NOMO-1 (cell line): ENCODE data around the gene PCDHGA3.
"Not testable (repeated sequence)": the region's sequence is repeated elsewhere in the genome, so short reads cannot be mapped to it uniquely, and the experiment has no call there.

ENCODE experiments used
- DNase-seq, 2 experiments: peaks; one replicate each; lab custom pipeline; 2025; ENCODE audit not compliant: unreplicated experiment in 2 of 2; lab: John Stamatoyannopoulos, UW

The PCDHGA3 gene

DNA sequence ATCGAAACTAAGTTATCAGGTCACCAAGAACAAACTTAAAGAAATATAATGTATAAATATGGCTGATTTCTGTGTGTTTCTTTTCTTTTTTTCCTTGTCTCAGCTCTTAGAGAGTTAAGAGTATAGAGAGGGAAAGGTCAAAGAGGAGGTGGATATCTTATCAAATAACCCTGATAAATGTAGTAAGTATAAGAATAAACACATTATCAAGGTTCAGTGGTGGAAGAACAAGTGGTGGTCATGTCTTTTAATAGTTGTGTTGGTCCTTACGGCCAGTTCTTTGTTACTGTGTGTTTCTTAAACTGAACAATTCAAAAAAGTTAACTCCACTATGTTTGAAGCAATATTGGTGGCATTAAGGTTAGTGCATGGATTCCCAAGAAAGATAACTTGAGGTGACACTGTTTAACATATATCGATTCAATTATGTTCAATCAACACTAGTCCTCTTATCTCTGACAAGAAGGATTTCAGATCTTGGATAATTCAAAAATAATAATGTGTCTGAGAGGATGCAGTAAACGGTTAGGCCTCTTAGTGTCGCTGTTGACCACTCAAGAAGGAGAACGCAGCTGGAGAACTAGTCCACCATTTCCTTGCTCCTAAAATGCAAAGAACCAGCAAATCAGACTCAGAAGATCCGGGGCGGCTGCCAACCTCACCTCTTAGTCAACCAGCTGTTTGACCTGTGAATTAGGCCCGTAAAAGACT is at the start of gene PCDHGA3:
Gene PCDHGA3, plus strand, starts transcription at position 588 of the 711 bp plus-strand sequence. CDS start 205 bp downstream, outside the sequence.
- DNase-seq = no peak

DNA sequence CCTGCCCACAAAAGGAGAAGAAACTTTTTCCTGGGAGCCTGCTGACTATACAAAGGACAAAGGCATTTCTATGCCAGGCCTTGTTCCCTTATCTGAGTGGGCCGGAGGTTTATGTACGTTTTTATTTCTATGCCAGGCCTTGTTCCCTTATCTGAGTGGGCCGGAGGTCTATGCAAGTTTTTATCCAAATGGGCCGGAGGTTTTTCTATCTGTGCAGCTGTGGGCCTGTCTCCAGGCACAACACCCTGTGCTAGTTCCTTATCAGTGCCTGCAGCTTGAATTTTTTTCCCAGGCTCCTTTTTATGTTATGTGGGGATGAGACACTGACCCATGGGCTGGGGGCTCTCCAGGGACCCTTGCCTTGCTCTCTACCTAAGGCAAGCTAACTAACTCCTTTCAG is 45.3 kb upstream of the PCDHGA3 start:
- no peak for DNase-seq

DNA sequence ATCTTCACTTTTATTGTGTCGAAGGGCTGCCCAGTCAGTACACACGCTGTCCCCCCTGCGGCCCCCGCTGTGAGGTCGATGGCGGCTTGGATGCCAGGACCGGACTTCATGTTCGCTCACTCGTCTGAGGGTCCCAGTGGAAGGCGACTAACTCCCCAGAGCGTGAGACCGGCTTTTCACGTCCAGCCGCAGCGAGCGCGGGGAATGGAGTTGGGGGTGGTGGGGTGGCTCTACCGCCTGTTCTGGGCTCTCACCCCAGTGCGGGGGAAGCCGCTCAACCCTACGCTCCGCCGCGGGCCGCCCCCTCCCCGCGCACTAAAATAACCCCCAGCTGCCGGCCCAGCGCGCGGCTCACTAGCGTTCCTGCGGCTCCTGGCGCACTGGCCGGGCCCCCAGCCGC is 39.9 kb upstream of the PCDHGA3 start, which contains the start of gene SLC25A2:
Gene SLC25A2, minus strand, starts transcription at position 294 of the 400 bp plus-strand sequence. Its CDS starts 184 bp downstream, at position 110.
- no peak for DNase-seq

DNA sequence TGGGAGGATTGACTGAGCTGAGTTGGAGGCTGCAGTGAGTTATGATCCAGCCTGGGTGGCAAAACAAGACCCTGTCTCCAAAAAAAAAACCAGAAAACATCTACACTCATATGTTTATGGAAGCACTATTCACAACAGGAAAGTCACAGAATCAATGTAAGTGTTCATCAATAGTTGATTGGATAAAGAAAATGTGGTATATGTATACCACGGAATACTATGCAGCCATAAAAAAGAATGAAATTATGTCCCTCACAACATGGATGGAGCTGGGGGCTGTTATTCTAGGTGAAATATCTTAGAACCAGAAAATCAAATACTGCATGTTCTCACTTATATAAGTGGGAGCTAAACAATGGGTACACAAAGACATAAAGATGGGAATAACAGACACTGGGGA is 37.0 kb upstream of the PCDHGA3 start:
- DNase-seq = no peak

DNA sequence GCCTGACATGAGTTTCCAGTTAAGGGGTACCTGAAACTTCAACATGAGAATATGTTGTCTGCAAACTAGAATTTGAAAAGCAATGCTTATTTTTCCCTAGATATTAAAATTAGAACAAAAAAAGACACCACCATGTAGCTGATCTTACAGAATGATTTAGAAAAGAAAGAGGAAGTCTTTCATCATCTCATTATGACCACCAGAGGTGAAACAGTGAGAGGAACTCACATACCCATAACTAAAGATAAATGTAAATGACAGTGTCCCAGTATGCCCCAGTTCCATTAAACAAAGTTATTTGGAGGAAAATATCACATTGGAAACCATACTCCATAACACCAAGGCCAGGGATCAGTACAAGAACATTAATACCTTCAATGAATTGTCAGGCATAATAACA is 29.9 kb upstream of the PCDHGA3 start:
- no peak for DNase-seq

DNA sequence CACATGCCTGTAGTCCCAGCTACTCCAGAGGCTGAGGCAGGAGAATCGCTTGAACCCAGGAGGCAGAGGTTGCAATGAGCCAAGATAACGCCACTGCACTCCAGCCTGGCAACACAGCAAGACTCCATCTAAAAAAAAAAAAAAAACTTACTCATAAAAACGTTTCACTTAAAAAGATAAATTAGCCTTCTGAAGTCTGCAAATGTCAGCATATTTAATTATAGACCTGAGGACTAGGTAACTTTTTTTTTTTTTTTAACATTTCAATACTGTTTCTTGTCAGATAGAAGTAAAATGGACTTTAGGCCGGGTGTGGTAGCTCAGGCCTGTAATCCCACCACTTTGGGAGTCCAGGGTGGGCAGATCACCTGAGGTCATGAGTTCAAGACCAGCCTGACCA is 26.7 kb upstream of the PCDHGA3 start:
- not testable (repeated sequence) for DNase-seq

DNA sequence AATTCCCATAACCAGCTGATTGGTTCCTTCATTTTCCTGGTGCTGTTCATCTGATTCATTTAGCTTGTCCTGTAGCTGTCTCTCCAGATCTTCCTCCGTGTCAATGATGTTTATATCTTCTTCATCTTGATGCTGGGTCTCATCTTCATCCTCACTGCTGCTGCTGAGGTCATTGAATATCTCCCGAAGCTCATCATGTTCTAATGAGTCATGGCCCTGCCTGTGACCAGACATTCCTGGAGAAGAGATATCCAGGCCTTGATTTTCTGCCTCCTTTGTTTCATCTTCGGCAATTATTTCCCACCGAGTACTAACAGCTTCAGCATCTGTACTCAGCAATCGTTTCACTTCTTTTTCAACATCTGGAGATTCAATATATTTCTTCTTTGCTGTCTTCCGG is 24.4 kb upstream of the PCDHGA3 start:
- DNase-seq = no peak

DNA sequence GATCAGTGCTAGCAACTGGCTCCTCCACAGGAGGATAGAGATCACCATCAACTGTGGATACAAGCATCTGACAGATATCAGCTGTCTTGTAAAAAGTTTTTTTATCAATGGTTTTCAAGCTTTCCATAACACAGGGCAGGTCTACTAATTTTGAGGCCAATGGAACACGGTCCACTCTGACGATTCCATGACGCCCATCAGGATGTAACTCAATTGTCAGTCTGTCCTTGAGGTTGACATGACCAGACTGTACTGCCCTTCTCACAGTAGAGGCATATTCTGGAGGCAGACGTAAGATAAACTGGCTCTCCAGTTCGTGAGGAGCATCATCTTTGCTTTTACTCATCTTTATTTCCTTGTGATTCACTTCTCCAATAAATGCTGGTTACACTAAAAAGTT is 23.9 kb upstream of the PCDHGA3 start:
- no peak for DNase-seq

DNA sequence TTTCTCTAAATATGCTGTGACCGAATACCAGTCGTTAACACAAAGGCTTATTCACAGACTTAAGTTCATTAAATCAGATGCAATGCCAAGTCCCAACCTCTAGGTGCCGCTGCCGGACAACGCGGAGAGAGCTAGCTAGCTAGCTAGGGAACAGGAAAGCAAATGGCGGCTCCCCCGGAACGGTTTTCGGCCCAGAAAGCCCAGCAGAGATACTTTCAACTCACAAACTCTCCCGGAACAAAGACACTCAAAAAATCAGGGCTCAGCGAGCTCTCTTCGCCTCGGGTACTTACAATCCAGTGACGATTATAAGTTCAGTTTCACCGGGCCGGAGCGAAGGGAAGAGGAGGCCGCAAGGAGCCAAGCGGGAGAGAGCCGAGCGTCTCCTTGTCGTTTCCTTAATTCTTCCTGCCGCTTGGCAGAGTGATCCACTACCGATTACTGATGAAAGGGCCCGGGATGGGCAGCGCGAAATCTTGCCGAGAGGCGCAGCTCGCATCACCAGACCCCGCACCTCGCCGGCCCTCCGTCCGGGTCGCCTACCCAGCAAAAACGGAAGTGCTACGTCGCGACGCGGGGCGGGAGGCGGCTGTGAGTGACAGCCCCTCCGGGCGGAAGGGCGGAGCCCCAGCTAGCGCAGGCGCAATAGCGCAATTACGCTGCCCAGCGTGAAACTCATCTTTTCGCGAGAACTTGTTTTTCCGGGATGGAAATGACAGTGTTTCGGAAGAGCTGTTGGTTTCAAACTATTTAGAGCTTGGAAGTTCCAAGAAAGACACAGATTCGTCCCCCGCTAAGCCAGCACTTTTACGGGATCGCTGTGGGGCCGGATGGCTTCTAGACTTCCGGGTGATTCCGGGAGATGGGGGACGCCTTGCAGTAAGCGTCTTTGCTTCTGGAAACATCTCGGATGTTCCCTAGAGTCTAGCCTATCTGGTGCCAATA is 23.1 kb upstream of the PCDHGA3 start, which contains the start of gene TAF7:
Gene TAF7, minus strand, starts transcription at position 560 of the 945 bp plus-strand sequence. CDS start 740 bp downstream, outside the sequence.
- peak; percentile 86 to 90 for DNase-seq

DNA sequence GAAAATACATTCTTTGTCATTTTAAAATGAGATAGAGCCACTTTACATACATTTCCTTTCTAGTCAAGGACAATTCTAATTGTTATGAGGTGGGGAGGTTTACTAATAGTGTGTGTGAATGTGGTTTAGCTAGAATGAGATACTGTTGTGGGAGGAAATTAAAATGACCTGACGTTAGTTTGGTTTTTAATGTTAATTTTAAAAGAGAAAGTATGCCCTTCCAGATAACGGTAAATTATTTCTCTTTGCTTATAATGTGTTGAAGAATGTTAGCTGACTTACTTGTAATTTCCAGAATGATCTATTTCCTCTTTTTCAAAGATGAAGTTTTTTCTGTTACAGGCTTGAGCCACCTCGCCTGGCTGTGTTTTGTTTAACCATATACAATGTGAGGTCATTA is 21.4 kb upstream of the PCDHGA3 start:
- no peak for DNase-seq

DNA sequence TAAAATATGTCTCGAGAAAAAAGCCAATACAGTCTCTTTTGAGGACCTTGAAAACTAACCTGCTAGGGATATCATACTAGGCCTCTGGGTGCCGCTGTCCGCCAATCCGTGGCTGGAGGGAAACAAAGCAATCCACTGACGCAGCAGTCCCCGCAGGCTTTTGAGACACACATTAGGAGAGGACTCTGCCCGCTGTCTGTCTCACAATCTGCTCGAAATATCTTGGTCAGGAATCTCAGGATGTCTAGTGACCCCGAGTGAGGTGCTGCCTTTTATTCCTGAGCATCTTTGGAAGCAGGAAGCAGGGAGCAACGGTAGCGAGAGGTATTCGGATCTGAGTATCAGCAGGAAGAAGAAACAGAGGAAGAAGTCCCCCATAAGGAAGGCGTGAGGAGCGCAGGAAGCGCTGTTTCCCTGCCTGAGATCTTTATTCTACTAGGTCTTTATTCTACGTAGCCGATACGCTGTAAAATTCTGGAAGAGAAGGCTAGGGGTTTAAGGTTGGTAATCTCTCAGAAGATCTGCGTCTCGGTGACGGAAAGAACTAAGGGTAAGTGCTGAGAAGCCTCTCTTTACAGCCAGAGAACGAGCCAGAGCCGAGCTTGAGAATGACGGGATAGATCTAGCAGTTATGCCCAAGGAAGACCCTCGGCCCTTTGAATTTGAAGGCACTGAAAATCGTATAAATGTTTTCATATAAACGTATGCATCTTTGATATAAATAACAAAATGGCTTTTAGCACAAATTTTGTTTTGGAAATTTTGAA is 17.4 kb upstream of the PCDHGA3 start:
- DNase-seq = peak; percentile 39 to 53

DNA sequence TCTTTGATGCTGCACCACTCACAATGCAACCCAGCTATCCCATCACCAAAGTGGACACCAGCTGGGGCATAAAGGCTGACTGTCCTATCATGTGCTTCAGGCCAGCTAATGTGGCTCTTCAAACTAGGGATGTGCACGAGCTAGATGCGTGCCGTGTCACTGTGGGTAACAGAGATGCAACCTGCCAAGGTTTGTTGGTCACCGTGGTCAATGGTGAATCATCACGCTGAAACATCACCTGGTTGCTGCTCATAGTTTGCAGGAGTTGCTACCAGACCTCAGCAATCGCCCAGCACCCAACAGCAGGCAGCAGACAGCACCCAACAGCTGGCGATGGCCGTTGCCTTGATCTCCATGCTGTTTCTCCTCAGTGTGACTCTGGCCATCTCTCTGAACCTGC is 15.4 kb upstream of the PCDHGA3 start:
- no peak for DNase-seq

DNA sequence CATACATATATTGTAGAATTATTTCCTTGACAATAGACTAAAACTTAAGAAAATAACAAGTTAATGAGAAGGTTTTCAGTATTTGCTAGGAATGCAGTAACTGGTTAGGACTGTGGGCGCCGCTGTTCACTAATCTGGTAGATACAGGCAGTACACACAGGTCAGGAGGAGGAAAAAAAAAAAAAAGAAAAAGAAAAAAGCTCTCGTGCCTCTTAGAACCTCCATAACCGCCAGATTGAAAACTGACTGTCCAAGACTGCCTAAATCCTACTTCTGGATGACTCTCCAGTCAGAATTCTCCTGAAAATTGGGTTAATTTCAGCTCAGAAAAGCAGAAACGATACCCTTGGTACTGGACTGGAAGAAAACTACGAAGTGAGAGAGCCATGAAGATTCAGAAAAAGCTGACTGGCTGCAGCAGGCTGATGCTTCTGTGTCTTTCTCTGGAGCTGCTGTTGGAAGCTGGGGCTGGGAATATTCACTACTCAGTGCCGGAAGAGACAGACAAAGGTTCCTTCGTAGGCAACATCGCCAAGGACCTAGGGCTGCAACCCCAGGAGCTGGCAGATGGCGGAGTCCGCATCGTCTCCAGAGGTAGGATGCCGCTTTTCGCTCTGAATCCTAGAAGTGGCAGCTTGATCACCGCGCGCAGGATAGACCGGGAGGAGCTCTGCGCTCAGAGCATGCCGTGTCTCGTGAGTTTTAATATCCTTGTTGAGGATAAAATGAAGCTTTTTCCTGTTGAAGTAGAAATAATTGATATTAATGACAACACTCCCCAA is 13.1 kb upstream of the PCDHGA3 start, which contains the start of gene PCDHGA1:
Gene PCDHGA1, plus strand, starts transcription at position 216 of the 782 bp plus-strand sequence.
- DNase-seq = no peak

DNA sequence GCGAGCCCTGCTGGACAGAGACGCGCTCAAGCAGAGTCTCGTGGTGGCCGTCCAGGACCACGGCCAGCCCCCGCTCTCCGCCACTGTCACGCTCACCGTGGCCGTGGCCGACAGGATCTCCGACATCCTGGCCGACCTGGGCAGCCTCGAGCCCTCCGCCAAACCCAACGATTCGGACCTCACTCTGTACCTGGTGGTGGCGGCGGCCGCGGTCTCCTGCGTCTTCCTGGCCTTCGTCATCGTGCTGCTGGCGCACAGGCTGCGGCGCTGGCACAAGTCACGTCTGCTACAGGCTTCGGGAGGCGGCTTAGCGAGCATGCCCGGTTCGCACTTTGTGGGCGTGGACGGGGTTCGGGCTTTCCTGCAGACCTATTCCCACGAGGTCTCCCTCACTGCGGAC is 11.1 kb upstream of the PCDHGA3 start:
- DNase-seq = not testable (repeated sequence)

DNA sequence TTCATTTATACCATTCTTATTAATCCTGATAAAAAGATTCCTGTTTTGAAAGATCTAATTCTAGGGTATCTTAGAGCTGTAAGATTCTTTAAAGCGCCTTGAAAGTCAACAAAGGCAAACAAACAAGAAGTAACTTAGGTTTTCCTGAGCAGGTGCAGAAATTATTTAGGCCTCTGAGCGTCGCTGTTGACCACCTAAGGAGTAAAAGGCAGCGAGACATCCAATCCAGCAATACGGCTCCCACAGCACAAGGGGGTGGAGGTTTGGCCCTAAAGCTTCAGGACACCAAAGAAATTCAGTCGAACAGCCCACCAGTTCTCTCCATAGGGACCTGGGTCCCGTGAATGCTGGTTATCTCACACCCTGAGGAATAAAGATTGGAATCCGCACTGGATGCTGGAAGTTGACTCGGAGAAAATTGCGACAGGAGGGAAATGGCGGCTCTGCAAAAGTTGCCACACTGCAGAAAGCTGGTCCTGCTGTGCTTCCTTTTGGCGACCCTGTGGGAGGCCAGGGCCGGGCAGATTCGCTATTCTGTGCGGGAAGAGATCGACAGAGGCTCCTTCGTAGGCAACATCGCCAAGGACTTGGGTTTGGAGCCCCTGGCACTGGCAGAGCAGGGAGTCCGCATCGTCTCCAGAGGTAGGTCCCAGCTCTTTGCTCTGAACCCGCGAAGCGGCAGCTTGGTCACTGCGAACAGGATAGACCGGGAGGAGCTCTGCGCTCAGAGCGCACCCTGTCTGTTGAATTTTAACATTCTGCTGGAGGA is 4.9 kb upstream of the PCDHGA3 start, which contains the start of gene PCDHGA2:
Gene PCDHGA2, plus strand, starts transcription at position 223 of the 769 bp plus-strand sequence.
- DNase-seq = no peak

DNA sequence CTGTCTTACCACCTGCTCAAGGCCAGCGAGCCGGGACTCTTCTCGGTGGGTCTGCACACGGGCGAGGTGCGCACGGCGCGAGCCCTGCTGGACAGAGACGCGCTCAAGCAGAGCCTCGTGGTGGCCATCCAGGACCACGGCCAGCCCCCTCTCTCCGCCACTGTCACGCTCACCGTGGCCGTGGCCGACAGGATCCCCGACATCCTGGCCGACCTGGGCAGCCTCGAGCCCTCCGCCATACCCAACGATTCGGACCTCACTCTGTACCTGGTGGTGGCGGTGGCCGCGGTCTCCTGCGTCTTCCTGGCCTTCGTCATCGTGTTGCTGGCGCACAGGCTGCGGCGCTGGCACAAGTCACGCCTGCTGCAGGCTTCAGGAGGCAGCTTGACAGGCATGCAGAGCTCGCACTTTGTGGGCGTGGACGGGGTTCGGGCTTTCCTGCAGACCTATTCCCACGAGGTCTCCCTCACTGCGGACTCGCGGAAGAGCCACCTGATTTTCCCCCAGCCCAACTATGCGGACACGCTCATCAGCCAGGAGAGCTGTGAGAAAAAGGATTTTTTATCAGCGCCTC is 2.8 kb upstream of the PCDHGA3 start:
- DNase-seq = not testable (repeated sequence)

DNA sequence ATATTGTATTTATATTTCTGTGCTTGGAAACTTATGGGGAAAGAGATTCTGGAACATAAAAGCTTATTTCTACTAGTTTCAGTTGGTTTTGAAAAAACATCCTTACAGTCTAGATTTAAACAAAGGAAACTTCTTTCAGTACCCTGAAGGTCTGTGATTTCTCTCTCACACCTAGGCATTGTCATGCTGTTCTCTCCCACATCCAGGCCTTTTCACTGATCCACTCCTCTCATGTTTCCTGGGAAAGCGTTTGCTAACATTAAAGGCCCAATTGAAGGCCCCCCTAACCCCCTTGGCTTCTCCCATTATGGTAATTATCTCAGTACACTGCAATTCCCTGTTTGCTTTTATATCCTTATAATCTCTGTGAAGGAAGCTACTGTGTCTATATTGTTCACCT is 856 bp upstream of the PCDHGA3 start:
- no peak for DNase-seq

DNA sequence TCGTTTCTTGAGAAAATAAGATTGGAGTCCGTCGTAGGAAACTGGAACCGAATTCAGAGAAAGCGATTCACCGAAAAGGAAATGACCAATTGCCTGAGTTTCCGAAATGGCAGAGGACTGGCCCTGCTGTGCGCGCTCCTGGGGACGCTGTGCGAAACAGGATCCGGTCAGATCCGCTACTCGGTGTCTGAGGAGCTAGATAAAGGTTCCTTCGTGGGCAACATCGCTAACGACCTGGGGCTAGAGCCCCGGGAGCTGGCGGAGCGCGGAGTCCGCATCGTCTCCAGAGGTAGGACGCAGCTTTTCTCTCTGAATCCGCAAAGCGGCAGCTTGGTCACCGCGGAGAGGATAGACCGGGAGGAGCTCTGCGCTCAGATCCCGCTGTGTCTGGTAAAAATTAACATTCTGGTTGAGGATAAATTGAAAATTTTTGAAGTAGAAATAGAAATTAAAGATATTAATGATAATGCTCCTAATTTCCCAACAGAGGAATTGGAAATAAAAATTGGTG is 379 bp downstream of the PCDHGA3 start:
- no peak for DNase-seq

DNA sequence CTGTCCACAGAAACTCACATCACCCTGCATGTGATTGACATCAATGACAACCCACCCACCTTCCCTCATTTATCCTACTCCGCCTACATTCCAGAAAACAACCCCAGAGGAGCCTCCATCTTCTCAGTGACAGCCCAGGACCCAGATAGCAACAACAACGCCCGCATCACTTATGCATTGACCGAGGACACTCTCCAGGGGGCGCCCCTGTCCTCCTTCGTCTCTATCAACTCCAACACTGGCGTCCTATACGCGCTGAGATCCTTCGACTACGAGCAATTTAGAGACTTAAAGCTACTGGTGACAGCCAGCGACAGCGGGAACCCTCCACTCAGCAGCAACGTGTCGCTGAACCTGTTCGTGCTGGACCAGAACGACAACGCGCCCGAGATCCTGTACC is 1.7 kb downstream of the PCDHGA3 start:
- no peak for DNase-seq
